Superior temporal gyrus (tissue), 1 donor: Measurements from ENCODE around the gene RSBN1L.
"Not testable (repeated sequence)": the region's sequence is repeated elsewhere in the genome, so short reads cannot be mapped to it uniquely, and the experiment has no call there.

Source experiments
- DNase-seq: peaks from one replicate; pipeline ENCODE4 v3.0.0-alpha.2; 2016; ENCODE audit errors: extremely low spot score

Gene RSBN1L

GRCh38 chr7:77770316-77770715, 74.1 kb downstream of the RSBN1L start:
- DNase-seq, result no peak

GRCh38 chr7:77771901-77772300, 75.6 kb downstream of the RSBN1L start:
- DNase-seq, result no peak

GRCh38 chr7:77778535-77778934, 82.3 kb downstream of the RSBN1L start:
- no peak for DNase-seq

- no peak for DNase-seq
Observed at GRCh38 chr7:77782383-77782782, 86.1 kb downstream of the RSBN1L start.

- no peak for DNase-seq
Observed at GRCh38 chr7:77783111-77783510, 86.9 kb downstream of the RSBN1L start.

- DNase-seq, result no peak
Observed at GRCh38 chr7:77783545-77783944, 87.3 kb downstream of the RSBN1L start.

- not testable (repeated sequence) for DNase-seq
Observed at GRCh38 chr7:77784426-77784825, 88.2 kb downstream of the RSBN1L start.

- DNase-seq, result no peak
Observed at GRCh38 chr7:77786018-77786417, 89.8 kb downstream of the RSBN1L start.

GRCh38 chr7:77786741-77787140, 90.5 kb downstream of the RSBN1L start:
- no peak for DNase-seq

GRCh38 chr7:77788327-77788902, 92.2 kb downstream of the RSBN1L start:
- DNase-seq, result no peak

GRCh38 chr7:77791336-77791735, 95.1 kb downstream of the RSBN1L start:
- DNase-seq, result no peak

- DNase-seq, result no peak
Observed at GRCh38 chr7:77791956-77792355, 95.7 kb downstream of the RSBN1L start.

GRCh38 chr7:77794000-77794399, 97.7 kb downstream of the RSBN1L start:
- no peak for DNase-seq

- DNase-seq, result no peak
Observed at GRCh38 chr7:77796109-77796508, 99.8 kb downstream of the RSBN1L start.

- DNase-seq, result no peak
Observed at GRCh38 chr7:77796960-77797359, 100.7 kb downstream of the RSBN1L start.

- DNase-seq, result peak; percentile 56
Observed at GRCh38 chr7:77797734-77798393, 101.6 kb downstream of the RSBN1L start.

GRCh38 chr7:77798394-77799077, 102.3 kb downstream of the RSBN1L start, which contains the start of the genes PHTF2 and TMEM60:
PHTF2 (plus strand) TSS chr7:77798773.
TMEM60 (minus strand) TSS chr7:77798434; CDS start chr7:77794373, 4,061 bp downstream.
- peak; percentile 100 for DNase-seq

- DNase-seq, result peak; percentile 56
Observed at GRCh38 chr7:77799078-77799964, 103.1 kb downstream of the RSBN1L start.

- DNase-seq, result no peak
Observed at GRCh38 chr7:77800158-77800557, 103.9 kb downstream of the RSBN1L start.

GRCh38 chr7:77800730-77801129, 104.5 kb downstream of the RSBN1L start:
- no peak for DNase-seq

GRCh38 chr7:77802557-77803405, 106.5 kb downstream of the RSBN1L start:
- no peak for DNase-seq
